Testis (tissue), 2 donors: ENCODE measurements around the gene SLC22A23.

Experiments used
- POLR2A ChIP-seq: fragments of 450-650 bp; IDR thresholded peaks from one replicate; pipeline ENCODE4 v1.6.1; 2017; ENCODE audit warnings: antibody characterized with exemption, mild to moderate bottlenecking, moderate library complexity
- TF ChIP-seq, protein P1 (sequence below), 3 experiments: fragments of 450-650 bp in 2 of 3; fragments of 200-600 bp in 1 of 3; sonication (generic) in 1 of 3; IDR thresholded peaks; one replicate each; pipeline ENCODE4 v1.5.1; 2016 to 2019; ENCODE audit warnings: antibody characterized with exemption in 3 of 3, mild to moderate bottlenecking in 2 of 3, moderate library complexity in 1 of 3

DNA sequence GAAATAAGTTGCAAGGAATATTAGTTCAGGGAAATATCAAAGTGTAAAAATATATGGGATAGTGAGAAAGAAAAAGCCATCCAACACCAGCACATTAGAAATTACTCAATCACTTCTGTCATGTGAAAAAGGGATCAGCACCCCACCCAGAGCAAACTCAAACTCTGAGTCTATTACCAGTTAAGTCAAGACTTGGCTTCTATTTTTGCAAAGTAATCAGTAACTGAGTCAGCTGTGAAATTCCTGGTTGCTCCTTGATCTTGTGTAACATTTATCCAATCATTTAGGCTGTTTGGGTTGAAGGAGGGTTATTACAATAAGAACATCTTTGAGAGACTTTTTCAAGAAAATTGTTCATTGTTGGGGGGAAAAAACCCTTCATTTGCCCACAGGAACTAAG is 51.2 kb downstream of the SLC22A23 start:
- TF ChIP-seq, protein P1, sequence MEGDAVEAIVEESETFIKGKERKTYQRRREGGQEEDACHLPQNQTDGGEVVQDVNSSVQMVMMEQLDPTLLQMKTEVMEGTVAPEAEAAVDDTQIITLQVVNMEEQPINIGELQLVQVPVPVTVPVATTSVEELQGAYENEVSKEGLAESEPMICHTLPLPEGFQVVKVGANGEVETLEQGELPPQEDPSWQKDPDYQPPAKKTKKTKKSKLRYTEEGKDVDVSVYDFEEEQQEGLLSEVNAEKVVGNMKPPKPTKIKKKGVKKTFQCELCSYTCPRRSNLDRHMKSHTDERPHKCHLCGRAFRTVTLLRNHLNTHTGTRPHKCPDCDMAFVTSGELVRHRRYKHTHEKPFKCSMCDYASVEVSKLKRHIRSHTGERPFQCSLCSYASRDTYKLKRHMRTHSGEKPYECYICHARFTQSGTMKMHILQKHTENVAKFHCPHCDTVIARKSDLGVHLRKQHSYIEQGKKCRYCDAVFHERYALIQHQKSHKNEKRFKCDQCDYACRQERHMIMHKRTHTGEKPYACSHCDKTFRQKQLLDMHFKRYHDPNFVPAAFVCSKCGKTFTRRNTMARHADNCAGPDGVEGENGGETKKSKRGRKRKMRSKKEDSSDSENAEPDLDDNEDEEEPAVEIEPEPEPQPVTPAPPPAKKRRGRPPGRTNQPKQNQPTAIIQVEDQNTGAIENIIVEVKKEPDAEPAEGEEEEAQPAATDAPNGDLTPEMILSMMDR (IDR thresholded peaks at IDR 0.05): no peak
- no peak for TF ChIP-seq POLR2A
